Measurements from ENCODE around the gene CAMTA1.
A peak's percentile ranks its signal among the peaks of the same experiment; 100 is the strongest.

Gene CAMTA1

DNA sequence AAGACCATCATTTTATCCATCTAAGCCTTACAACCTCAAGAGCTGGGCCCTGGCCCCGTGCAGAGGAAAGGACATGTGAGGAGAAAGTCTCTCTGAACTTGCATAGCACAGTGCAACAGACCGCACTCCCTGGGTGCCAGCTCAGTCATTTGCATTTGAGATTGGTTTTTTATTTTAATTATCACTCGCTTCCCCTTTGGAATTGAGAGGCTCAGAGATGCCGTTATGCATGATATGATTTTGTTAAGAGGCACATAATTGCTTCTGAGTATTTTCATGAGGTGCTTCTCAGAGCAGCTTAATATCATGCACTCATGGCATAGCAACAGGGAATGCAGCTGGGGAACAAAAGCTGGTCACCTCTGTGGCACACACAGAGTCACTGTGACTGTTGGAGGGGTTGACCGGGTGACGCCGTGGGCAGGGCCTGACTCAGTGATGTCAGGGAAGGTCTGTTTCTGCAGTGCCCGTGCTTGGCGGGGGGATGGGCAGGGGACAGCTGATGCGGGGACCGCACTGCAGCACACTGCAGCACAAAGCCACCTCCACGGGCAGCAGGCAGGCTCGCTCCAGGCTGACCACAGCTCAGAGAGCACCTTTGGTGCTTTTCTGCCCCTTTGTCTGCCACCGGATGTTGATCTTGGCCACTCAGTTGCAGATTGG, 942.7 kb downstream of the CAMTA1 start:
- peak; percentile 39 to 84 (median 66) for DNase-seq
- intact Hi-C loops (cut with DNase I) = no loop called here

DNA sequence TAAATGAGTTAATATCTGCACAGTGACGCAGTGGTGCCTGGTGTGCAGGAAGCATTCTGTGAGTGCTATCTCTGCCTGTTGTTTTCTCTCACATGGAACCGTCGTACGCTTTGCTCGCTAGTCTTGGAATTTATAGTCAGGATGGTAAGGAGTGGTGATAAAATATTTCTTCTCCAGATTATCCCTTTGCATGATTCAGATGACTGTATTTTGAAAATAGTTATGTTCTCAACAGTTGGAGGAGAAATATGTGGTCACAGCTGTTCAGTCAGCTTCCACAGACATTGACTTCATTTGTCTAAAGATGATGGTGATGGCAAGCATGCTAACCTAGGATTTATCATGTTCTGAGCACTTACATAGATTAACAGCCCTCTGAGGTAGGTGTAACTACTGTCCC, 944.5 kb downstream of the CAMTA1 start:
- no peak for DNase-seq
- intact Hi-C loops (cut with DNase I) = no loop called here

DNA sequence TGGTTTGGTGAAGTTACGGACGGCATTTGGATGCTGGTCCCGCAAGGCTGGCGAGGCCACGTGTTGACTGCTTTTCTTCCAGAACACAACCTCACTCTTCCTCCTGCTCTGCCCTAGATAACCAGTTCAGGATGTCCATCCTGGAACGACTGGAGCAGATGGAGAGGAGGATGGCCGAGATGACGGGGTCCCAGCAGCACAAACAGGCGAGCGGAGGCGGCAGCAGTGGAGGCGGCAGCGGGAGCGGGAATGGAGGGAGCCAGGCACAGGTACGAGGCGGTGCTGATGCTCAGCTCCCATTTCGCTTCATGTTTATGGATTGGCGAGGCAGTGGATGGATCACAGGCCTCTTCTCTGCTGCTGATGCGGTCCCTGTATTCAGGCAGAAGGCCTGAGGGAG, 947.1 kb downstream of the CAMTA1 start:
- peak in 31 of 42 donors; percentile 9 to 69 (median 36) for DNase-seq
- intact Hi-C loops (cut with DNase I) = no loop called here

DNA sequence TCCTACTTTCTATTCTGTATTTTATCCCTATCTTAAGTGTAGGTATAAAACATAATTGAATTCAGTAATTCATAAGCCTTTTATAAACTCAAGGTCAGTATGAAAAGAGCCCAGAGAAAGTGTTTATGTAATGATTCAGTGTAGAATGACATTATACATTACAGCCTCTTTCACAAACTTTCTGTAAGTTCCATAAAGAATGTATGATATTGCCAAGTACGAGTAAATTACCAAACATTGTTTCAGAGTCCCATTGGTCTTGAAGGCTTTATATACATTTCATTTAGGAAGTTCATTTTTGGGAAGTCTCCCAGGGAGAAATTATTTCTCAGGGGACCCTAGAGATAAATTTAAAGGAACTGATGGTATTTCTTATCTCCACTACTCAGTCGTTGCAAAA, 948.0 kb downstream of the CAMTA1 start:
- no peak for DNase-seq

DNA sequence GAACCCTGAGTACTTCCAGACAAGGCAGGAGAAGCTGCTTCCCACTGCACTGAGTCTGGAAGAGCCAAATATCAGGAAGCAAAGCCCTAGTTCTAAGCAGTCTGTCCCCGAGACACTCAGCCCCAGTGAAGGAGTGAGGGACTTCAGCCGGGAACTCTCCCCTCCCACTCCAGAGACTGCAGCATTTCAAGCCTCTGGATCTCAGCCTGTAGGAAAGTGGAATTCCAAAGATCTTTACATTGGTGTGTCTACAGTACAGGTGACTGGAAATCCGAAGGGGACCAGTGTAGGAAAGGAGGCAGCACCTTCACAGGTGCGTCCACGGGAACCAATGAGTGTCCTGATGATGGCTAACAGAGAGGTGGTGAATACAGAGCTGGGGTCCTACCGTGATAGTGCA, 952.8 kb downstream of the CAMTA1 start:
- peak in 1 of 42 donors; percentile 26 for DNase-seq
- intact Hi-C loops (cut with DNase I) = no loop called here

More for the DNA sequence above, 948.0 kb downstream of the CAMTA1 start:
- intact Hi-C loops (cut with DNase I) = no loop called here

DNA sequence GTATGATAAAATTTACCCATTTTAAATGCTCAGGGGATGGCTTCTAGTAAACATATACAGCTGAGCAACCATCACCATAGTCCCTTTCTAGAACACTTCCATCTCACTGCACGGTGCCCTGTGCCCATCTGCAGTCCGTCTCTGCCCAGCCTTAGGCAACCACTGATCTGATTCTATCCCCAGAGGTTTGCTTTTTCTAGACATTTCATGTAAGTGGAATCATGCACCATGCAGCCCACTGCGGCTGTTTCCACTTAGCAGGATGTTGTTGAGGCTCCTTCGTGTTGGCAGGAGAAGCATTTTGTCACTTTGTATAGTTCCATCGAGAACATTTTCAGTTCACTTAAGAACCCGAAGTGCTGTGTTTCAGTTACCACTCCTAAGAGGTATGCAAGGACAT, 958.1 kb downstream of the CAMTA1 start:
- intact Hi-C loops (cut with DNase I) = no loop called here
- DNase-seq = peak in 1 of 42 donors; percentile 36

DNA sequence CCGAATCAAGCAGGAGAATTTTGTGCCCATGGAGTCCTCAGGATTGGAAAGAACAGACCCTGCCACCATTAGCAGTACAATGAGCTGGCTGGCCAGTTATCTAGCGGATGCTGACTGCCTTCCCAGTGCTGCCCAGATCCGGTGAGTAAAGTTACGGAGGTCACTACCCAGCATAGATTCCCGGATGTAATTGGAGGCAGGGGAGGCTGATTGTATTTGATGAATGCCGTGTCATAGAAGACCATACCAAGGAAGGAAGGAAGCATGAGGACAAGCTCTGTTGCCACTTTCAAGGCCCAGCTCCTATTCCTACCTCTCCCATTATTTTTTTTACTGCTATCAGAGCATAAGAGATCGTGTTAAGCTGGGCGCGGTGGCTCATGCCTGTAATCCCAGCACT, 959.6 kb downstream of the CAMTA1 start:
- intact Hi-C loops (cut with DNase I) = no loop called here

DNA sequence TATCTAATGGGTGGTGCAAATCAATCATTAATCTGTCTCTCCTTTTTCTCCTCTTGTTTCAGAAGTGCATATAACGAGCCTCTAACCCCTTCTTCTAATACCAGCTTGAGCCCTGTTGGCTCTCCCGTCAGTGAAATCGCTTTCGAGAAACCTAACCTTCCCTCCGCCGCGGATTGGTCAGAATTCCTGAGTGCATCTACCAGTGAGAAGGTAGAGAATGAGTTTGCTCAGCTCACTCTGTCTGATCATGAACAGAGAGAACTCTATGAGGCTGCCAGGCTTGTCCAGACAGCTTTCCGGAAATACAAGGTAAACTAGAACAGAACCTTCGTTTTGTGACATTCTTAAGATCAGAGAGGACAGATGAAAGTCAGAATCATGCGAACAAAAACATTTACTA, 960.5 kb downstream of the CAMTA1 start:
- intact Hi-C loops (cut with DNase I) = no loop called here
- peak in 1 of 42 donors; percentile 17 for DNase-seq

More for the DNA sequence above, 959.6 kb downstream of the CAMTA1 start:
- DNase-seq = no peak

DNA sequence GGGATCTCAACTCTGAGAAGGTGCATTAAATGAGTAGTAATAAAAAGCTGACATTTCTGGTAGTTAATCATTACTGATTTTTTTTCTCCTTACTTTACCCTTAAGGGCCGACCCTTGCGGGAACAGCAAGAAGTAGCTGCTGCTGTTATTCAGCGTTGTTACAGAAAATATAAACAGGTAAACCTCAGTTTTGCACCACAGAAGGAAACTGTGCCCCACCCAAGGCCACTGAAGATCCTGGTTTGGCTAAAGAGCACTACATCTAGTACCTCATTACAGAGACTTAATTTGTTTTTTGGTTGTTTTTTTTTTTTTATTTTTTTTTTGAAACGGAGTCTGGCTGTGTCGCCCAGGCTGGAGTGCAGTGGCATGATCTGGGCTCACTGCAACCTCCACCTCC, 962.4 kb downstream of the CAMTA1 start:
- peak in 1 of 42 donors; percentile 21 for DNase-seq
- intact Hi-C loops (cut with DNase I) = no loop called here

DNA sequence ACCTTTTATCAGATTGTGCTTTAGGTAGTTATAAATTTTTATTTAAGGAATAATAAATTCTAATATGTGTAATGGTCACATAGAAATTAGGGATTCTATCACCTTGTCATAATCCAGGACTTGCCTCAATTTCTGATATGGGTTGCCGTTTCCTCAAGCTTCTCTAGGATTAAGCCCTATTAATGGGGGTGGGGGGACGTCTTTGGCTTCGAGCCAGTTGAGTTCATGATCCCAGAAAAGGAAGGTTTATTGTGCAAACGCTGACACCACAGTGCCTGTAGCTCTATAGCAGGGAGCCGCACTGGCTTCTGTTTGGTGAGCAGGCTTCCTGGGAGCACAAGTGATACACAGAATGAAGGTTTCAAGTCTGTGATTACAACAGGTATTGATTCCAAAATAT, 963.9 kb downstream of the CAMTA1 start:
- peak in 1 of 42 donors; percentile 36 for DNase-seq
- intact Hi-C loops (cut with DNase I) = no loop called here

DNA sequence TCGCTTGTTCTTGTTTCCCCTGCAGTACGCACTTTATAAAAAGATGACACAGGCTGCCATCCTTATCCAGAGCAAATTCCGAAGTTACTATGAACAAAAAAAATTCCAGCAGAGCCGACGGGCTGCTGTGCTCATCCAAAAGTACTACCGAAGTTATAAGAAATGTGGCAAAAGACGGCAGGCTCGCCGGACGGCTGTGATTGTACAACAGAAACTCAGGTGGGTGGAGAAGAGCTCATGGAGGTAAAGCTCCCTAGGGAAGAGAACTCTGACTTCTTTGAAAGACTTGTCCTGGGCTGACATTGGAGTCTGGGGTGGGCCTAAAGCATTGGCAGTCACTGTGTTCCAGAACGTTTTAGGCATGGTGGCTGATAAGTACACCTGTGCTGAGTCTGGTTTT, 965.9 kb downstream of the CAMTA1 start:
- no peak for DNase-seq
- intact Hi-C loops (cut with DNase I) = no loop called here

DNA sequence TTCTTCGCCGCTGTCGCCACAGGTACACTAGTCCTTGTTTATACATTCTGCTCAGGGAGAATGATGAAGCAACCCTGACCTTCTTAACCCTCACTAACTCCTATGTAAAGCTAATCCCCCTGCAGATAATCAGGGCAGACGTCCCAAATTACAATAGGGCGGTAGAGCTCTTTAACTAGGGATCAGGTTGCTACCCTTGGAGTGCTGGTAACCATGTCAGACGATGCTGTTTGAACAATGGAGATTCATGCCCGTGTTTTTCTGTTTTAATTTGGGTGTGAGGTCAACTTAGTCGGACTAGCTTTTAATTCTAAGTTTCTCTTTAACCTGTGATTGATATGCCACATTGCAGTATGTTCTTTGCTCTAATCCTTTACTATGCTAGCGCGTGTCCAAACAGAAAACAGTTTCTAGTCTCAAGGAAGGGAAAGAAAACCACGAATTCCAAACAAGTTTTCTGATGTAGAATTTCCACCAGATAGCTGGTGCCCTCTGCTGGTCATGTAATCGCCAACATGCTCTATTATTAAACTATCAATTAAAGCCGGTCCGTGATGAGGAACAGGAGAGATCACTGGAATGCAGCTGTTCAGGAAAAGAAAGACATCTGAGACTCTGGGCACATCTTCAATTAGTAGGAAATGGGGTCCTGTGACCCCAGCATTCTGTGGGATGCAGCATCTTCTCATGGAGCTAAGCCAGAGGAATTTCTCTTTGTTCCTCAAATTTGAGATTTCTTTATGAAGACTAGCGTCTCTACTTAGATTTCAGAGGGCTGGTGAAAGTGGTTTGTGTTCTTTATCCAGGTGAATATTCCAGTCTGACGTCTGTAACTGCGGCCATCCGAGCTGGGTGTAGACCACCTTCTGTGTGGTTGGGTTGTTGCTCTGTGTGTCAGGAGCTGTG, 967.5 kb downstream of the CAMTA1 start:
- peak in 41 of 42 donors; percentile 14 to 92 (median 74) for DNase-seq
- intact Hi-C loops (cut with DNase I) = loop anchor here (2.0 kb wide), 1 partner anchor 86 kb away; no protein-coding TSS in a partner anchor

DNA sequence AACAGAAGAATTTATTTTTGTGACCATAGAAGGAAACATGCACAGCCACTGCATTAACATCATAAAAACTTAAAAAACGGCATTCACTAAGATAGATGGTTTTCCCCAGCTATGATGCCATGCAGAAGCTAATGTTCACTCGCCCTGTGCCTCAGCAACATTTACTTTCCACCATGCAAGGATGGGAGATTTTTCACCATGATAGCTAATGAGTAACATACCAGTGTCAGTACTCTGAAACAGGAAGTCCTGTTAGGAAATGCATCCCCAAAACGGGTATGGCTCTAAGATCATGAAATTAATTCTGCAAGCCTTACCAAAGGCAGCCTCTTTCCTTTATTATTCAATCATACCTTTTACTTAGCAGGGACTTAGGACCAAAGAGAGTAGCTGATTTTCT, 968.4 kb downstream of the CAMTA1 start:
- no peak for DNase-seq
- intact Hi-C loops (cut with DNase I) = loop anchor here (2.0 kb wide), 1 partner anchor 87 kb away; no protein-coding TSS in a partner anchor

DNA sequence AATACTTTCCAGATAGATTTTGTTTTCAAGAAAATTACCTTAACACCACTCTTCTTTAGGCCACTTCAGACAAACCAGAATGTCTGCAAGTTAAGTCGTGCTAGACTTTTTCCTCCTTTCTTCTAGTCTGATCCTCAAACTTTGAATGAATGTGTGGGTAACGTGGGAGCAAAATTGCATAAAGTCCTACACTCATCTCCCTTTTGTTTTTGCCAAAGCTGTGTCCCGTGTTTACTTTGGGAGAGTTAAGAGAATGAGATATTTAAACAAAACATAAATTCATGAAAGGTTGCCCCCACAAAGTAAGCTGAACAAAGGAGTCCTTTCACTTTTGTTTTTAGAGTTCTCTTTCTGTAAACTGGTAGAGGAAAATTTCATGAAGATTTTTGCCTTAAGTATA, 969.0 kb downstream of the CAMTA1 start:
- DNase-seq = no peak
- intact Hi-C loops (cut with DNase I) = no loop called here

DNA sequence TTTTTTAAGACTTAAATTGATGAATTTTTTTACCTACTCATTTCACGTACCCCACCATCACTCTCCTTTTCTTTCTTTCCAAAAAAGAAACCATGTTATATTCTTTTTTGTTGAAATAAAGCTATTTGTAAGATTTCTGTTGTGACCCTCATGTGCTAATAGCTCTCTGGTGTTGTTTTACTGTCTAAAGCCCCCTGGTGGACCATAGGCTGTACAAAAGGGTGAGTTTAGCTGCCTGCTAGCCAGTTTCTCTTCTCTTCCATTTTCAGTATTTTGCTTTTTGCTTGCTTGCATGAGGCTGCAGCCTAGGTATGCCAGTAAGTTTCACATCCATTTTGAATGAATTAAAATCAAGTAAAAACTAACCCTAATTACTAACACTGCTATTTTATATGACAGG, 970.2 kb downstream of the CAMTA1 start:
- DNase-seq = no peak
- intact Hi-C loops (cut with DNase I) = no loop called here

DNA sequence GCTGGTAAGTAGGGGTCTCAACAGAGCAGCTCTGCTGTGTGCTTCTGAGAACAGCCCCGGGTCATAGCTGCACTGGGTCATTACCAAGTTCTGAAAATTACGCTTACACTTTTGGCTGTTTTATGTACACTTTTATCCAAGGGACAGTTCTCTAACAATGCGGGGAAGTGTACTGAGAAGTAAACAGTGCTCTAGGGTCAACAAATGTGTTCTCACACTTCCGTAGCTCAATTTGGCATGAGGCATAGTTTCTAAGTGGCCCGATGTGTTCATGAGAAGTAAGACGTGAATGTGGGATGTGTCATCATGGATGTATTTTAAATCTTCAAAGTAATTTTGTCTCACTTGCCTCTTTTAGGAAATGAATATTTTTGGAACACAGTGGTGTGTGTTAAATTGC, 975.0 kb downstream of the CAMTA1 start:
- DNase-seq = no peak
- intact Hi-C loops (cut with DNase I) = no loop called here

DNA sequence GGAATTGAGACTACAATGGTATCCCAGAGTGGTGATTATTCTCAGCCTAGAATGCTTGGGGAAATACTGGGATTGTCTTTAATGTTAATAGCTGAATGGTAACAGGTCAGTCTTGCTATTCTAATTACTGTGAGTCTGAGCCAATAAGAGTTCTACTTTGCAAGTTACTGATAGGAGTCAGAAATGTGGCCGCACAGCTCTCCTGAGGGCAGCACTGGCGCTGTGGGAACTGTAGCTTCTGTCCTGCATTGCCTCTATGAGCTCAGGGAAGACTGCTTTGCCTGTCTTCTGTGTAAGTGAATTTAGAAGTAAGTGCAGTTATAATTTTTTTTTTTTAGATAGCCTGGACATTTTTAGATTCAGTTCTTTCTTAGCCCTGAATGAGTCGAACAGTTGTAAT, 975.8 kb downstream of the CAMTA1 start:
- intact Hi-C loops (cut with DNase I) = no loop called here
- no peak for DNase-seq

DNA sequence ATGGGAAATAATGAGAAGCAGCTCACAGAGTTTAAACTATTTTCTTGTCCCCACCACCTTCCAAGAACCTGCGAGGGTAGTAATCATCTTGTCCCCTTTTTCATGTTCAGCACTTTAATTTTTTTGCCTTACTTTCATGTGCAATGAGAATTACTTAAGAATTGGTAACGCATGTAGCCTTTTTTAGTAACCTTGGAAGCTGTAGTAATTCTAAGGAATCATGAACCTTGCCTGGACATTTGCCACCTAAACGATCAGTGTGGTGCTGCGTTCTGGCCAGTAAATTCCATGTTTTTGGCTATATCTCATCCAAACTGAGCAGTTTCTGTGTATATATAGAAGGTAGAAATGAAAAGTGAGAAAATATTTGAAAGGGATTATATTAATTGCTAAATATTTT, 981.9 kb downstream of the CAMTA1 start:
- intact Hi-C loops (cut with DNase I) = no loop called here
- DNase-seq = peak in 1 of 42 donors; percentile 10

DNA sequence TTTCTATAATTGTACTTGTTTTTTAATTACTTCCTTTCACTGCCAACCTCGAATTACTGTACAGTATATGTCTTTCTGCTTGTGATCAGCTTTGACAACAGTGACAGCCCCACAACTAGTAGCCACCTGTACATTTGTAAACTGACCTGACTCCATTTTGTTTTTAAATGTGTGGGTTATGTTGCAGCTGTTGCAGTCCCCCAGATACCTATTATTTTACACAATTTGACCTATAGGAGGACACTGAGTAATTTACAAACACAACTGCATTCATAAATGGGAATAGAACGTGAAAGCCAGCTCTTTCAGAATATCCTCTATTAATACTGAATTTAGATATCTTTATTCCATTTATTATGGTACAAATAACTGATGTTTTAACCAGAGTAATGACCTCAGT, 983.3 kb downstream of the CAMTA1 start:
- intact Hi-C loops (cut with DNase I) = no loop called here
- peak in 1 of 42 donors; percentile 12 for DNase-seq

DNA sequence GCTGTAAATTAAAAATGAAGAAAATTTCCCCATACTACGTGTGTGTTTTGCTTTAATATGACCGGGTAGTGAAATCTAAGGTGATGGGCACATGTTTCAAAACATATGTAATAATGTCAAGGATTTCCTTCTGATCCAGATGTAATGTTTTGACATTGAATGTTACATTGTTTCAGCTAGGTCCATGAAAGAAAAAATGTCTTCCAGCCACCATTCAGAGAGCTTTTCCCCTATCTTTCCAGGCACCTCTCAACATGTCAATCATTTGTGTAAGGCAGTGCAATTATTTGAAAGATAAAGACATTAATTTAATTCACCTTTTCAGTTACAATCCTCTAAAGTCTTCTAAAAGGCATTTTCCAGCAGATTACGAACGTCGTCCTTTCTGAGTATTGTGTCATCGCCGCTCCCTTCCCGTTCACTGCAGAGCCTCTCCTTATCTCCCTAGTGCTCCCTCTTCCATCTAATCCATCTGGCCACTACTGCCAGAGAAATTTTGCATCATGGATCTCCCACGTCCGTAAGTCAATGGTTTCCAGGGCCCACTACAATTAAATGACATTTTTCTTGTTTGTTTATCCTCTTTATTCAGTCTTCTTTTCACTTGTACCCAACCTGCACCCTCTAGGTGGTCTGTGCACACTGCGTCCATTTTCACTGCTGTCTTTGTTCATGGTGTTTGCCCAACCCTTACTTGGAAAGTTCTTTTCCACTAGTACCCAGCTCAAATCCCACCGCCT, 984.6 kb downstream of the CAMTA1 start:
- DNase-seq = peak in 1 of 42 donors; percentile 36
- intact Hi-C loops (cut with DNase I) = no loop called here

Measured in head of caudate nucleus (tissue), 42 donors.